ENCODE data around the gene GCFC2. TPM values are rescaled to one million over a fixed set of nuclear protein-coding genes. Genes with fewer than 3 reads are reported as not detected.

GCFC2 gene
- total and polyA plus RNA-seq, 2 of the 13 experiments (the other 11 are each of a cell fraction or from before 2014, with no cell fraction given): 26.8 to 49.0 TPM

- TF ChIP-seq GRHL1 (CRISPR knock-in tag; conservative IDR thresholded peaks at IDR 0.05) (no peak; the same call in 1 of the 2 replicates), KIAA2018 (CRISPR knock-in tag; IDR thresholded peaks at IDR 0.05; ENCODE audit: borderline replicate concordance) (0 out of 2 replicates have a peak, but pooled peaks have one; percentile 52), ZNF629 (CRISPR knock-in tag; conservative IDR thresholded peaks at IDR 0.05) (no peak), HNF4G (IDR thresholded peaks at IDR 0.05; ENCODE audit: borderline replicate concordance, low read depth, low read length) (peak; percentile 45; the same call in 1 of the 2 replicates), HNF4G (CRISPR knock-in tag; IDR thresholded peaks at IDR 0.05; ENCODE audit: borderline replicate concordance, low read depth) (peak; percentile 23; the same call in 1 of the 2 replicates), ZNF597 (CRISPR knock-in tag; IDR thresholded peaks at IDR 0.05) (no peak), ZNF556 (CRISPR knock-in tag; IDR thresholded peaks at IDR 0.05; ENCODE audit: borderline replicate concordance) (peak; percentile 94), ATF3 (CRISPR knock-in tag; IDR thresholded peaks at IDR 0.05) (peak; percentile 49; the same call in 1 of the 2 replicates), ZNF564 (CRISPR knock-in tag; IDR thresholded peaks at IDR 0.05) (peak; percentile 82; the same call in 1 of the 2 replicates), ZNF280D (CRISPR knock-in tag; IDR thresholded peaks at IDR 0.05) (peak; percentile 71; the same call in 1 of the 2 replicates), GZF1 (CRISPR knock-in tag; IDR thresholded peaks at IDR 0.05) (peak; percentile 90)
These were observed 63.9 kb downstream of the GCFC2 start, which contains the start of gene MRPL19 (continued) for GRCh38 chr2:75646583-75647425.
